ENCODE results near the gene PCDHAC2.

PCDHAC2 gene

DNA sequence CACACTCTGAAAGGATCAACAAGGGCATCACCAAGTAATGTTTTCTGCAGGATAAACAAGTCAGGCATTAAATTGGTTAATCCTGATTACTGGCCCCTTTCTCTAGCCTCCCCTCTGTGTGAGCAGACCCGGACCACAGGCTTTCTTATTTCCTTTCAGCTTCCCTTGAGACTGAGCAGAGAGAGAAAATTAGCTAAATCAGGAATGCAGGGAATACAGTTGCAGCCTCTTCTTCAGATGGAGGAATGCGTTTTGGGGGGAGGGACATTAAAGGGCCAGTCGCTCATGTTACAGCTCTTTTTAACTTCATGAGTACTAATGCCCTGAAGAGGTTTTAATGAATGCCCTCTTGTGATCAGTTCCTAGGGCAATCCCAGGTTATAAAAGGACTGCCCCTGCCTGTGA, 19.8 kb downstream of the PCDHAC2 start:
- DNase-seq (ENCODE audit: low spot score), result no peak

DNA sequence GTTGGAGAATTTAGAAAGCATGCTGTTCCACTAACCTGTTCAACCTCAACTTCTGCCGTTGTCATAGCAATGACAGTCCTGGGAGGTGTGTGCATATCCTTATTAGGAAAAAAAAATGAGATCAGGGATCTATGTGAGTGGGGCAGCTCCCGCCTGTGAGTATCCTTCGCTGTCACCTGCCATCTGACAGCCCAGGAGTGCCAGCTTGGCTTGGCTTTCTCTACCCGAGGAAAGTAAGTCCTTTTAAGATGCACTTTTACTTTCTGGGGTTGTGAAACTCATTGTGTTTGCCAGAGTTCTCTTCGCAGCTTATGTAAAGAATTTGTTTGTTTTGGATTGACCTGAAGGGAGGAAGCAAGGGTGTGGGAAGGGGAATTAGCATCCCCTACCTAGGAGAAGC, 21.8 kb downstream of the PCDHAC2 start:
- no peak for DNase-seq (ENCODE audit: low spot score)

DNA sequence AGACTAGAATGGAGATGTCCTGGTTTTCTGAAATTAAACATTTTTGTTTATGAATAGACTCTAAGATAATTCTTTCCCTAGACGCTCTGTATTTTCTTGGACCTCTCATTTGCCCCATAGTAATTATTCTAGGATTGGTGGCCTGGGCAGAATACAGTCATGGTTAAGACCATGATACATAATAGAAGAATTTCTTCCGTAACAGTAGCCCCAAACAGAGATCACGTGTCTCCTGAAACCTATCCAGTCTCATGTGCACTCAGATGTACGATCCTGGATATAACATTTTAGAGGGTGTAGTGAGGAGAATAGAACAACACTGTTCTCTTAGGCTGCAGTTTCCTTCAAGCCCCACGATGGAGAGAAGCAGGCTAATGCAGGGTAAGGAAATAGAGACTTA, 22.3 kb downstream of the PCDHAC2 start:
- no peak for DNase-seq (ENCODE audit: low spot score)

DNA sequence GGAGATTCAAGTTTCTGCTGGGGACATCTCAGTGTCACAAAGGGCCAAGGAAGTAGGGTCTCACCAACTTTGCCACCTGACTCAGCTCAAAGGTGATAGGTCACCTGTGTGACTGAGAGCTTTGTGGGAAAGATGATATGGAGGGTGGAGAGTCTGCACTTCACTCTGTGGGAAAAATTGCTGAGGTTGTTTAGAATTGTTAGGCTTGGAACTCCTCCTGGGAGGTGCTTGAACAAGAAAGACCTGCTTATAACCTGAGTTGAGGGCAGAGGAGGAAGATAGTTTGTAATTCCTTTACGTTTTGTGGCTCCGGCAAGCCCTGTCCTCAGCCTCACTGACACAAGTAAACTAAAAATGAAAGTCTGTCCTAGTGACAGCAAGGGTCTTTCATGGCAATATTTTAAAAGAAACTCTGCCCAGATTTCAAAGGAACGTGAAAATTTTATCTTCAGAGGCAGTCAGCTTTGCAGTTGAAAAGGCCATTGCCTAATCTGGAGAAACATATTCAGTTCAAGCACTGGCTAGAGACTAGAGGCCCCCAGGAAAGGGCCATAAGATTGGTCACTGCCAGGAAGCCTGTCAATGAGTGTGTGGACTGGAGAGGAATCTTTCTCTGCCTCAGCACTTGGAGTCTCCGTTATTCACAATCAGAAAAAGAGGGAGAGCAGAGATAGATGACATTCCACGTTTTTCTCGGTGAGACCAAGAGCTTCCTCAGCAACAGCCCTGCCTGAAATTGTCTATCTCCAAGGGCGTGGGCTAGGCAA, 23.2 kb downstream of the PCDHAC2 start:
- DNase-seq (ENCODE audit: low spot score), result no peak

DNA sequence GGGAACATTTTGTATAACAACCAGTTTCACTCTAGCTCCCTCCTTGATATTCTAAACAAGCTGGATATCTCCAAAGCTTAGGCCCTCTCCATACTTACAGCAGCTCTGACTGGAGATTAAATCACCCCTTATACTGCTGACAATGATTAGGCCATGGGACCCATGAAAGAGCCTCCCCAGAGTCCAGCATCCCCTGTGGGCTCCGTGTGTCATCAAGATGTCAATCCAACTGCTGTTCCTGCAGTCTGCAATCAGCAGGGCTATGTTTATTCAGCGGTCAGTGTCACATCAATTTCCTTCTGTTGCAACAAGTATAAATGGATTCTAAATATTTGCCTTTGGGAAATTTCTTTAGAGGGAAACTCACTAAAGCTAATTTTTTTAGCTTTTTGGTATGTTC, 26.6 kb downstream of the PCDHAC2 start:
- DNase-seq (ENCODE audit: low spot score), result no peak

DNA sequence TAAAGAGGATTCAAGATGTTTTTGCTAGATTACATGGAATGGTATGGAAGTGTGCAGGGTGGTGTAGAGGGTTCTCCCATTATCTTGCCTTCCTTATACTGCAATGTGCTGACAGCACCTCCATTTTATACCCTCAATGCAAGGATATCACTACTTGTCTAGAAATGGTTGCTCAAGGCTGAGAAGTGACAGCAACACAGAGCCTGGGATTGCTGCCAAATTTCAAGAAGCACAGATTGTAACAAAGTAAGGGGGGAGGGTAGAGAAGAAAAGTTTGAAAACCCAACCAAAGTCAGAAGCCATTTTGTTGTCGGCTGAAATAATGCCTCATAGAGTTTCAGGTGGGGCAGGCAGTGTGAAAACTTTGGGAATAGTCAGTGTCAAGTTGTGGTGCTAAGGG, 29.8 kb downstream of the PCDHAC2 start:
- no peak for DNase-seq (ENCODE audit: low spot score)

DNA sequence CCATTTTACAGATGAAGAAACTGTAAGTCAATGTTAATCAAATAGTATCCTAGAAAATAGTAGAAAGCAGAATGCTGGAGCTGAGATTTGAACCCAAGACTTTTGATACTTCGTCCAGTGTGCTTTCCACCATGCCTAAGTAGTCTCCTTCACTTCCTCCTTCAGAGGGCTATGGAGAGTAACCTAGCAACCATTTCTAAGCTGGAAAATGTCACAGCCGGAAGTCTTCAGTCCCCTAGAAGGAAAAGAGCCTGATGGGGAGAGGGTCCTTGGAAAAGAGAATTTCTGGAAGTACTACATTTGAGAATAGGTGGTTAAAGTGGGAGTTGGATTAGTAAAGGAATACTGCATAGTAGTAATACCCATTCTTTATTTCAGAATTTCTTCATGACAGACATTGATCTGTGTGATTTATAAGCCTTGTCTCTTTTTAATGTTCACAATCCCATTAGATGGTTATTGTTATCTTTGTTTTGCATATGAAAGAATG, 32.7 kb downstream of the PCDHAC2 start:
- DNase-seq (ENCODE audit: low spot score), result no peak

DNA sequence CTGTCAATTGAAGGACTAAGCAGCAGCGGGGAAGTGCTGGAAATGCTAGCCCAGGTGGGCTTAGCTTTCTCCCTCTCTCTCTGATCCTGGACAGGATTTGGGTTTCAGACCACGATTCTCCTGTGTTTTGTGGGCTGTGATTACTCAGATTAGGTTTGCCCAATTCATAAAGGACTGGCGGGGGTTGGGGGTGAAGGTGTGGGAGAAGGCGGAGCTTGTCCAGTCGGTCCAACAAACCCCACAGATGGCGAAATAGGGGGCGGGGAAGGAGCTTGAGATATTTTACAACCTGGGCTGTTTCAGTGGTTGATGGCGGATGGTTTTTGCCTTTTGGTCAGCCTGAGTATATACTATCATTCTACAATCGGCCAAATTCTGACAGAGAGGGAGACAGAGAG, 35.2 kb downstream of the PCDHAC2 start:
- no peak for DNase-seq (ENCODE audit: low spot score)

DNA sequence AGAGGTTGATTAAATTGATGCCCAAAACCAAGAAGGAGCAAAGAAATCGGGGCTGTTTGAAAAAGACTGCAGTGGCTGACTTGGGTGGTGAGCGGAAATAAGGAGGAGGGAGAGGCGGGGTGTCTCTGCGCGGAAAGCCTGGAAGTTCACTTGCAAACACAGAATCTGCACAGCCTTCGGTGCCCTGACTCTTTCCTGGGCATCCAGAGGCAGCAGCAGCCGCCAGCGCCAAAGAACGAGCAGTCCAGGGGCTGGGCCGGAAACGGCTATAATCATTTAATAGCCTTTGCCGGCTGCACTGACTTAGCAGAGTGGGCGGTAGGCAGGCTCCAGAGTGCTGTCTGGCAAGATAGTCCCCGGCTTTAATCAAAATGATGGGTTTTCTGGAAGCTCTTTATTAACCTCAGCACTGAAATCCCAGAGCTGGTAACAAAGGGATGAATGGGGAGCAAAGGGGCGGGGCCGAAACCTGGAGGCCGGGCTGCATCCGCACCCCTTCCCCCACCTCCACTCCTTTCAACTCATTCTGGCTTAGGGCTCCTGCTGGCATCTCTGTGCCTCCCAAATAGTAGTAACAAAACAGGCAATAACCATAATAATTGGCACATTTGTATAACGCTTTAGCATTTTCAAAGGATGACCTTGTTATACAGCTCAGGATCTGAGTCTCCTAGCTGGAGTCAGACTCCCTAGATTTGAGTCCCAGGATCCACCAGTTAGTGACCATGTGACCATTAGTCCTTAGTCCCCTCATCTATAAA, 35.7 kb downstream of the PCDHAC2 start:
- DNase-seq (ENCODE audit: low spot score), result no peak

DNA sequence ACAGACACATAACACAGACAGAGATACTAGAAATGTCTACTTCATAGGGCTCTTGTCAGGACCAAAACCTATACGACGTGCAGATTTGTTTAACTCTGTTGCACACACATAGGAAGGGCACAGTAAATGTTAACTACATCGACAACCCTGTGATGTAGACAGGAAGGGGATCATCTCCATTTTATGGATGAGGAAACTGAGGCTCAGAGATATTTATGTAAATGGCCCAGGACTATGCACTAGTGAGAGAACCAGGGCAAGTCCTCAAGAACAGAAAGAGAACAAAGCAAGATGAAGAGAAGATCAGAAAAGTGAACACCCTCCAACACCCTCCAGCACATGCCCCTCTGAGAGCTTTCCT, 36.3 kb downstream of the PCDHAC2 start:
- no peak for DNase-seq (ENCODE audit: low spot score)

DNA sequence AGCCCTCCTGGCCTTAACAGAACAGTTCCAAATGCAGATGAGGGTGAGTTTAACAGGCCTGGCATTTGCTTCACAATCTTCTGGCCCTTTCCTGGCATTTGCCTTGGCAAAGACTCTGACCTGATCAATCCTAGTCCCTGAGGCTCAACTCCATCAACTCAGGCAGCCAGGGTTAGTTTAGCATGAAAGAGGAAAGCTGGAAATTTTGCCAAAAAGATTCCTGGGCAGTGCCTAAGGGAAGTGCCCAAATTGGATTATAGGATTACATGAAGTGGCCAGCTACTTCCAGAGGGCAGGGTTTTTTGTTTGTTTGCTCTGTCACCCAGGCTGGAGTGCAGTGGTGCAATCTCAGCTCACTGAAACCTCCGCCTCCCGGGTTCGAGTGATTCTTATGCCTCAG, 36.8 kb downstream of the PCDHAC2 start:
- no peak for DNase-seq (ENCODE audit: low spot score)

DNA sequence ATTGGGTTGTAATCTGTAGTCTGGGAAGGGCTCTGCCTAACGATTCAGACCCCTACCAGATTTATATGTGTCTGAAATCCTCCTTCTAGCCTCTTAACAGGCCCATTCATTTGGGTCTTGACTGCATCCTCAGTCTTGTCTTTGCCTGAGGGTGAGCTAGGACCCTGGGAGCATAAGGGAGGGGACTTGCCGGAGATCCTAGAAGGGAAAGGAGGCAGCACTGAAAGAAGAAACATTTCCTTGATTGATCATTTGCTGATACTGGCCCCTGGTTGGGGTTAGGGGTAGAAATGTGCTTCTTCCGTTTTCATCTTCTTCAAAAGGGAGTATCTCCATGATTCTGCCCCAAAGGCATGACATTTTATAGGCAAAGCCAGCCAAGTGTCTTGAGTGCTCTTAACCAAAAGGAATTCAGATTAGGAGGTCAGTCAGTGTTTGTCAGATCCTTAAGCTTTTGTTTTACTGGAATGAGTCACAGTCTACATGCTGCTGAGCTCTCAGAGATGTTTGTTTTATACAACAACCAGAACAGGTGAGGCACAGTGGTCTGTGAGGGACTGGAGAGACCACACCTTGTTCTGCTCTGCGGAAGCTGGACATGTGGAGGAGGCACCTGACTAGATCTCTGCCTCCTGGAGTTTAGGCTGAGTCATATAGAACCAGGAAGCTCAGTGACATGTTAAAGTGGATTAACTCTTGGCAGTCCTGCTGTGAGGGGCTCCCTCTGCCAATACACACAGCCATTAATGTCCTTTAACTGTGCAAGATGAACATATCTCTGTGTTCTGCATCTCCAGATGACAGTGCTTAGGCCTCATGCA, 37.7 kb downstream of the PCDHAC2 start:
- DNase-seq (ENCODE audit: low spot score), result no peak

DNA sequence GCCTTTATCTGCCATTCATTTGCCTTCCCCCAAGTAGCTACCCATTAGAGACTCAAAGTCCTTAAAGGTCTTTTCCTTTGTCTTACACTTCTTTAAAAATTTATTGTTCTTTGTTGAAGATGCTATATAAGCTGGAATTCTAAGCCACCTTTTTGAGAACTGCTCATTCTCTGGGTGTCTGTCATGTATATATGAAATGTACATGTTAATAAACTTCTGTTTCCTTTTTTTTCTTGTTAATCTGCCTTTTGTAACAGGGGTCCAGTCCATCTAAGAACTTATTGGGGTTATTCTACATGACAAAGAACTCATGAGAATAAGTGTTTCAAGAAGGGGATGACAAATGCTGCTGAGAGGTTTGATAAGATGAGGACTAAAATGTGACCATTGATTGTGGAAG, 41.5 kb downstream of the PCDHAC2 start:
- DNase-seq (ENCODE audit: low spot score), result no peak

DNA sequence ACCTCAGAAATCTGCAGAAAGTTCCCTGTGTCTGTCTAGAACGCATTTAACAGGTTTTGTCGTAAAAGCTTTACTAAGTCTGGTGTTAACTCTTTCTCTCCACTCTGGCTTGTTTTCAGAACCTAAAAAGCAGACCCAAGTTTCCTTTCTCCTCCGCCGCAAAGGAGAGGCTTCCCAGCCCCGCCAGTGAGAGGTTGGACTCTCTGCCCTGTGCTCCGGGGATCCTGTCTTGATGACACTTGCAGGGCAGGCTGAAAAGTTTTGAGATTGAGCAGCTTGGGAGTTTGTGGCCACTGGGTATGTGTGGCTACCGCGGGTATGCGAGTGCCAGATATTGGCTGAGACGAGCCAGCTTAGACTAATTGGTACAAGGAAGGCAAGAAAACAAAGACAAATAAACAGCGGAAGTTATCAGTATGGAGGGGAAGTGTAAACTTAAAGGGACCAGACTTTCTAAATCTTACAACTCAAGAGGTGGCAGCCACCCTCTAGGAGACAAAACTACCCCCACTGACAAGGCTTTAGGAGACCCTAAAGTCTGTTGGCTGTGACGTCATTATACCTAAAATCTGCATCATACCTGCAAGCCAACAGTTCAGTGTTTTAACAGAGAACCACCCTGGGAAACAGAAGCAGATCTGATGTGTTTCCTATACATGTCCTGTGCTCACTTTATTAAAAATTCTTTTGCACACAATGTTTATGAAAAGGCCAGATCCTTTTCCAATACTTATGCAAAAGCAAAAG, 43.9 kb downstream of the PCDHAC2 start:
- no peak for DNase-seq (ENCODE audit: low spot score)

DNA sequence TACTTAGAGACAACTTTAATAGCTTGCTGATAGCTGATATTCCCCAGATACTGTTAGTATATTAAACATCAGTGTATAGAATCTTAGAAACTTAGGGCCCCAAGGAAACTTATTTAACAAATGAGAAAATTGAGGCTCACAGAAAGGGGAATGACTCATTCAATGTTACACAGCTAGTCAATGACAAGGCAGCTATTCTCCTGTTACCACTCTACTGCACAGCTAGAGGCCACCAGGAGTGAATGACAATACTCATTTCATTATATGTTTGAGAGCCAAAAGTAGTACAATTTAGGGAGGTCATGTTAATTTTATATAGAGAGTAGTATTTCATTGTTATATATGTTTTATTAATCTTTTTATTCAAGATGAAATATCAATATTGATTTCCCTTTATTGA, 51.7 kb downstream of the PCDHAC2 start:
- DNase-seq (ENCODE audit: low spot score), result no peak
